Pancreas (tissue), 10 donors: ENCODE measurements around the gene WRNIP1. TPM values are rescaled to one million over a fixed set of nuclear protein-coding genes. Genes with fewer than 3 reads are reported as not detected.

Experiments used
- ATAC-seq, 4 donors: fragments of 200-7000 bp; cut with Tn5 transposase; one replicate each; pipeline versions ENCODE4 v1.8.0 to v1.9.1; 2020; ENCODE audit warnings: mild to moderate bottlenecking in 4 of 4, moderate library complexity in 4 of 4
- DNase-seq, 6 donors: peaks; one replicate each; pipeline ENCODE4 v3.0.0-alpha.2; 2020
- FAIRE-seq: peaks from 2 replicates; lab custom pipeline; 2012; peaks lifted over from hg19 to GRCh38; lab: Jason Lieb, UNC
- H3K27ac ChIP-seq, 4 donors: fragments of 200-600 bp; sonication (generic); 1 replicate in 3 of 4; 2 replicates in 1 of 4; pipeline versions ENCODE4 v1.5.0 to v1.8.0; 2020
- H3K27me3 ChIP-seq, 4 donors: fragments of 200-600 bp; one replicate each; pipeline ENCODE4 v1.8.0; 2021
- H3K36me3 ChIP-seq, 3 donors: fragments of 200-600 bp; sonication (generic) in 1 of 3; one replicate each; pipeline versions ENCODE4 v1.5.0 to v1.8.0; 2020 to 2021
- H3K4me1 ChIP-seq, 3 donors: fragments of 200-600 bp; one replicate each; pipeline ENCODE4 v1.8.0; 2021
- H3K4me3 ChIP-seq, 4 donors: fragments of 200-600 bp; sonication (generic) in 2 of 4; one replicate each; pipeline versions ENCODE4 v1.5.0 to v1.8.0; 2020 to 2021
- H3K9me3 ChIP-seq, 4 donors: fragments of 200-600 bp; one replicate each; pipeline ENCODE4 v1.8.0; 2021
- WGBS, 2 donors: extraction: QIAGEN DNeasy Blood & Tissue Kit; methylation state at CpG; one replicate each; pipeline ENCODE4 v1.1.7; 2013; 5-methylcytosine and 5-hydroxymethylcytosine counted together
- intact Hi-C, 3 donors: fragments of 100-400 bp; cut with DNase I; formaldehyde crosslinking; loops; one replicate each; pipeline versions ENCODE4 v1.11.1 to v1.14.2; 2022
- polyA plus RNA-seq, 2 donors: library from polyadenylated mRNA; stranded (reverse); fragments of 200-250 nt; gene quantifications; one replicate each; pipeline ENCODE4 v1.2.3, GENCODE V29; 2013
- total RNA-seq, 6 donors: library from RNA; stranded (reverse); fragmentation: NEBNext Ultra II Directional in 4 of 6; extraction: Animal tissue kit (Norgen Biotek cat#: 25700) in 4 of 6; gene quantifications; one replicate each; pipeline versions ENCODE4 v1.2.1 to v1.2.4, GENCODE V29; 2021 to 2023
- TF ChIP-seq, protein P1 (sequence below), 4 donors: fragments of 200-600 bp; sonication (generic) in 3 of 4; IDR thresholded peaks; one replicate each; pipeline versions ENCODE4 v1.5.0 to v1.8.0; 2021; ENCODE audit warnings: antibody characterized with exemption in 4 of 4
- donor health status: healthy with polysubstance abuse.
- donor health status: DM: no; HTN: no; CAD: no; lungs with moderate emphysema.
- donor health status: DM: no; HTN: no; CAD: no.
- donor health status: control.
- donor health status: control.
- donor health status: Bipolar disorder and iron deficiency.
- donor health status: DM: yes; HTN: yes; CAD: no.
- donor health status: DM: no; HTN: no; CAD: no.
- donor health status: DM: no; HTN: no; CAD: no.
- donor health status: DM: yes; HTN: yes; CAD: no.

Gene WRNIP1
- total and polyA plus RNA-seq, 8 donors = 19.2 to 45.7 (median 23.8) TPM

DNA sequence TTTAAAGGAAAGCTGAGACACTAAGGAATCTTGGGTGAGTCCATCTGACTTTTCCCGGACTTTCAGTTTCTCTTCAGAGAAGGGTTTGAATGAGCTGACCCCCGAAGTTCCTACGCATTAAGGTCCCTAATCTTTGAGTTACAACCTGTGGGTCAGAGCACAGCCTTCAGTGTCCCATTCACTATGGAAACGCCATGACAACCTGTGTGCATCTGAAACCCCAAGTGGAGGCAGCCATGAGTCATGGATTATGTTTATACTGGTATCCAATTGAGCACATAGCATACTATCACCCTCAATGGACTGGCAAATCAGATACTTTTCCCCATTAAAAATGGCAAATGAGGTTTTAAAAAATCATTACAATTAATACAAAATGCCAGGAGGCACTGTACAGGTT is 25.9 kb upstream of the WRNIP1 start:
- intact Hi-C loops = no loop called here
- TF ChIP-seq, protein P1, sequence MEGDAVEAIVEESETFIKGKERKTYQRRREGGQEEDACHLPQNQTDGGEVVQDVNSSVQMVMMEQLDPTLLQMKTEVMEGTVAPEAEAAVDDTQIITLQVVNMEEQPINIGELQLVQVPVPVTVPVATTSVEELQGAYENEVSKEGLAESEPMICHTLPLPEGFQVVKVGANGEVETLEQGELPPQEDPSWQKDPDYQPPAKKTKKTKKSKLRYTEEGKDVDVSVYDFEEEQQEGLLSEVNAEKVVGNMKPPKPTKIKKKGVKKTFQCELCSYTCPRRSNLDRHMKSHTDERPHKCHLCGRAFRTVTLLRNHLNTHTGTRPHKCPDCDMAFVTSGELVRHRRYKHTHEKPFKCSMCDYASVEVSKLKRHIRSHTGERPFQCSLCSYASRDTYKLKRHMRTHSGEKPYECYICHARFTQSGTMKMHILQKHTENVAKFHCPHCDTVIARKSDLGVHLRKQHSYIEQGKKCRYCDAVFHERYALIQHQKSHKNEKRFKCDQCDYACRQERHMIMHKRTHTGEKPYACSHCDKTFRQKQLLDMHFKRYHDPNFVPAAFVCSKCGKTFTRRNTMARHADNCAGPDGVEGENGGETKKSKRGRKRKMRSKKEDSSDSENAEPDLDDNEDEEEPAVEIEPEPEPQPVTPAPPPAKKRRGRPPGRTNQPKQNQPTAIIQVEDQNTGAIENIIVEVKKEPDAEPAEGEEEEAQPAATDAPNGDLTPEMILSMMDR (IDR thresholded peaks at IDR 0.05) = no peak
- Histone ChIP-seq H3K36me3 (no peaks in the 10 kb centered on the region), H3K27ac (no peak overlapping the region), H3K4me3 (no peak overlapping the region), H3K4me1 (peaks cover under 1 to 15% (median 9%) of the 10 kb centered on the region in 3 donors), H3K27me3 (no peaks in the 10 kb centered on the region), H3K9me3 (no peaks in the 10 kb centered on the region)
- no peak for FAIRE-seq
- WGBS, 2 donors = 80 to 89% methylated on average over 4 of the region's 4 CpGs
- ATAC-seq = no peak
- no peak for DNase-seq

DNA sequence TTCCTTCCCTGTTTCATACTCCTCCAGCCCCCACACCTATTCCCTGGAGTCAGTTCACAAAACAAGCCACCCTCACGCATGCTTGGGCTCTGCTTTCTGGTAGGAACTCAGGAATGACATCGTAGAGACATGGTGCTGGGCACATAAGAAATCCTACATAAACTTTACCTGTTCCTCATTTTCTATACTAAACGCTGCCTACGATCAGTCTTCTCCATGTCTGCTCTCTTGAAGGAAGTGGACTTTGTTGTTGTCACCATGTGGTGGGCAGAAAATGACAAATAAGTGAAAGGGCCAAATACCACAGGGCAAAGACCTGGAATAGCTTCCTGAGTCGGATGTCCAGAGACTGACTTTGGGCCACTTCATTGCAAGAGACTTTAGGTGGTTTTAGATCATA is 24.6 kb upstream of the WRNIP1 start:
- DNase-seq (no peak), ATAC-seq (no peak), FAIRE-seq (no peak)
- intact Hi-C loops = no loop called here
- H3K27me3 ChIP-seq = no peaks in the 10 kb centered on the region
- no peaks in the 10 kb centered on the region for H3K36me3 ChIP-seq
- TF ChIP-seq, protein P1 (IDR thresholded peaks at IDR 0.05) = no peak
- H3K4me3 ChIP-seq = no peak overlapping the region
- H3K27ac ChIP-seq = no peak overlapping the region
- 88% methylated on average over 5 of the region's 5 CpGs for WGBS, 2 donors
- no peaks in the 10 kb centered on the region for H3K9me3 ChIP-seq
- peaks cover 7 to 20% (median 17%) of the 10 kb centered on the region in 3 donors for H3K4me1 ChIP-seq

DNA sequence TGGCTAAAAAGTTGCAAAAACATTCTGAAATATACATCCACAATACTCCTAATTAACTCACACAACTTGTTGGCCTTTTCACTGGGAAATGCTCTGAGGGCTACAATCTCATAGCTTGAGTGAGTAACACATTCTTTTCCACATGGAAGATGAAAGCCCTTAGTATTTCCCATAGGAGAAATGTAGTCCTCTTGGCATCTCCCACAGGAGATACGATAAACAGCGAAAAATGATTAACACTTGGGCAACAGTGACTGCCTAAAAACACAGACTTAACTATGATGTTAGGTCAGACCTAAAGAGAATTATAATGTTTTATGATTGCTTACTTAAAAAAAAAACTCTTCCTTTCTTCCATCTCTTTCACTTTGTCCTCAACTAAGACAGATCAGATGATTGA is 23.4 kb upstream of the WRNIP1 start:
- DNase-seq = no peak
- no peaks in the 10 kb centered on the region for H3K9me3 ChIP-seq
- no peak for FAIRE-seq
- TF ChIP-seq, protein P1 (IDR thresholded peaks at IDR 0.05) = no peak
- no peaks in the 10 kb centered on the region for H3K36me3 ChIP-seq
- no peaks in the 10 kb centered on the region for H3K27me3 ChIP-seq
- H3K4me1 ChIP-seq = peaks cover 7 to 20% (median 17%) of the 10 kb centered on the region in 3 donors
- no peak overlapping the region for H3K27ac ChIP-seq
- ATAC-seq = no peak
- H3K4me3 ChIP-seq = no peak overlapping the region
- WGBS, 2 donors = 86 to 90% methylated on average over 2 of the region's 2 CpGs
- intact Hi-C loops = no loop called here

DNA sequence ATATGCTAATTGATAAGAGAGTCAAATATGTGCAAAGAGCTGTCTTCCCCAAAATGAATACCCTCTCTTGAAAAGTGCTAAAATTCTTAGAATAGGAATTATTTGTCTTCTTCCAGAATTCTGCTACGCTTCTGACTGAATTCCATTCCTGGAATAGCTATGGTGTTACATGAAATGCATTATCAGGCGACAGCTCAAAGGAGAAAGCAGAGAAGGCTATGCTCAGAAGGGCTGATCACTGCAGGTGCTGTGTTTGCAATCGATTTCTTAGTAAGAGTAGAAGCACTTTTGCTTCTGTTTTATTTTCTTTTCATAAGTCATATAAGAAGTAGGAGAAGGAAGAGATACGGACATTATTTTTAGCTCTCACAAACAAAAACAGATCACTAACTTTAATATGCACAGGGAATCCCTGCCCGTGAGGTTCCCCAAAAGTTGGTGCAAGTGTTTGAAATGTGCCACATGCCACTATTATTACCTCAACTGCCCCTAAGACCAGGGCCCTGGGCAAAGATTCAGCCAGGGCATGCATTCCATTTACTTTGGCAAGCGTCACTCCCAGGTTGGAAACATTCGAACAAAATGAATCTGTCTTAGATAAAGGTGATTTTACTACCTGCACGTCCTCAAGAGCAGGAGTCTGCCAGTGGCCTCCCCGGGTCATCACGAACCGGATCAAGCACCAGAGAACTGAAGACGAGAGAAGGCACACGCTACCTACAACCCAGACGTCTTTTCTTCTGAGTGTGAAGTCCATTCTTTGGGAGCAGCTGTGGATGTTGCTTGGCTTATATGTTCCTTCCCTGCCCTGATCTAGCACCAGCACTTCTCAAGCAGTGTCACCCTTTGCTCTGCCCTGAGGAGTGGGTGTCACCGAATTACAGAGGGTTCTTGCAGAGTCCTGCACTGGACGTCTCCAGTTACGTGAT is 21.6 kb upstream of the WRNIP1 start:
- ATAC-seq (peak; percentile 68 to 79 (median 72)), FAIRE-seq (no peak), DNase-seq (peak in 3 of 6 donors; percentile 26 to 31 (median 28))
- Histone ChIP-seq H3K27ac (peak overlapping the region; percentile 44 to 74 (median 64)), H3K36me3 (no peaks in the 10 kb centered on the region), H3K9me3 (no peaks in the 10 kb centered on the region), H3K4me1 (peaks cover 7 to 20% (median 17%) of the 10 kb centered on the region in 3 donors), H3K4me3 (peak overlapping the region in 1 of 4 donors; percentile 17), H3K27me3 (no peaks in the 10 kb centered on the region)
- TF ChIP-seq, protein P1 (IDR thresholded peaks at IDR 0.05) = no peak
- intact Hi-C loops = no loop called here
- 19 to 20% methylated on average over 17 of the region's 17 CpGs for WGBS, 2 donors
